GM18517 (cell line): ENCODE measurements around the gene ZNF469.

ENCODE experiments used
- ATAC-seq: cut with Tn5 transposase; IDR thresholded peaks from one replicate; pipeline ENCODE4 v1.9.1; 2021; ENCODE audit warnings: mild to moderate bottlenecking, moderate library complexity; ENCODE audit not compliant: unreplicated experiment

ZNF469 gene

DNA sequence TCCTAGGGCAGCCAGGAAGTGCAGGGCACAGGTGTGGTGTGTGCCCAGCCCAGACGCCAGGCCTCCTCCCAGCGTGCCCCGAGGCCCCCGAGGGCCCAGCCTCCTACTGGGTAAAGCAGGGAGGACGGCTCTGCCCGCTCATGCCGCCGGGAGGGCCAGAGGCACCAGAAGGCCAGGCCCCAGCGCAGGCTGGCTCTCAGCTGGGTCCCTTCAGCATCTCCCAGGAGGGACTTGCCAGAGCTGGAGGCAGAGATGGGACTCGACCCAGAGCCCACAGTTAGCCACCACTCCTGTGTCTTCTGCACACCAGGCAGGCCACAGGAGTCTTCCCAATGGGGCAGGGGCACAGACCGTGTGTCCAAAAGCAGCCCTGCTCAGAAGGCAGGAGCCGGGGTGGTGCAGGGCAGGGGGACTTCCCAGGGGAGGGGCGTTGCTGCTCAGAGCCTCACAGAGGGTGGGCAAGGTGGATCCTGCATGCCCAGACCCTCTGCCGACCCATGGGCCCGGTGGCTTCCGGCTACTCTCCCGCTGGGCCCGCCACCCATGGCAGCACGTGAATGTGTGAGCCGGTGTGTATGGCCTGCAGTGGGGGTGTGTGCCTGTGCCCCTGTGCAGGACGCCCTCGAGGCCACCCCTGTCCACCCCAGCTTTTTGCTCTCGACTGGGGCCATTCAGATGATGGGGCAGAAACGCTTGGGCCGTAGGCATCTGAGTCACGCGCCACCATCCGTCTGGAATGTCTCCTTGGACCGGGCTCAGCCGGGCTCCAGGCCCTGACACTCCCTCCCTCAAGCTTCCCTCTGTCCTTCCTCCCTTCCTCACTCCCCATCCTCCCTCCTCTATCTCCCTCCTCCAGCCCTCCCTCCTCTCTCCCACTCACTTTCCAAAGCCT, 5.7 kb upstream of the ZNF469 start:
- ATAC-seq, result no peak

GRCh38 chr16:88377961-88378360, 4.8 kb upstream of the ZNF469 start:
- no peak for ATAC-seq

GRCh38 chr16:88378401-88378800, 4.4 kb upstream of the ZNF469 start:
- ATAC-seq, result no peak

GRCh38 chr16:88378836-88379693, 3.7 kb upstream of the ZNF469 start:
- no peak for ATAC-seq

- ATAC-seq, result no peak
Measured at GRCh38 chr16:88379694-88380040, 3.1 kb upstream of the ZNF469 start.

- no peak for ATAC-seq
Measured at GRCh38 chr16:88380099-88380498, 2.7 kb upstream of the ZNF469 start.

- ATAC-seq, result no peak
Measured at GRCh38 chr16:88380619-88381018, 2.1 kb upstream of the ZNF469 start.

DNA sequence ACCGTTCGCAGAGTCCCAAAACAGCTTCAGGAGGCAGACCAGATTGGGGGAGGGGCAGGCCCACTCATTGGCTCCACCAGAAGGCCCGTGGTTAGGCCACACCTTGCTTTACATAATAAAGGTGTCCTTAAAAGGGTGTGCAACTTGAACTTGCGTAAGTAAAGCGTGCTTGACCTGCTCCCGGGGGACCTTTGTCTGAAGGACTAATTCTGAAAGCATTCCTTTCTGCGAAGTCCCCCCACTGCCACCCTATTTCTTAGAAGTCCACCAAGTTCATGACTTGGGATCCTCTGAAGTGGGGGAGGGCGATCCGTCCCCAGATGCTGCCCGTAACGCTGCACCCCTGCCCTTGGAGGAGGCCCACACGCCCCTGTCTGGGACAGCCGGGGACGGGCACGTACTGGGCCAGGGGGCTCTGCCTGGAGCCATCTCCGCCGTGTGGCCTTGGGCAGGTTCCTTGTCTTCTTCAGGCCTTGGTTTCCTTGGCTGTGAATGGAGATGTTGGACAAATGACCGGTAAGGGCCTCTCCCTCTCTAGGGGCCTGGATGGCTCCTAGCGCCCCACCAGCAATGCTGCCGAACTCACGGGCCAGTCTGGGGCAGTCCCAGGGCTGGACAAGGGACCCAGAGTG, 823 bp upstream of the ZNF469 start:
- no peak for ATAC-seq

- ATAC-seq, result no peak
Measured at GRCh38 chr16:88383401-88384221, 852 bp downstream of the ZNF469 start.

GRCh38 chr16:88384222-88385111, 1.7 kb downstream of the ZNF469 start:
- no peak for ATAC-seq

DNA sequence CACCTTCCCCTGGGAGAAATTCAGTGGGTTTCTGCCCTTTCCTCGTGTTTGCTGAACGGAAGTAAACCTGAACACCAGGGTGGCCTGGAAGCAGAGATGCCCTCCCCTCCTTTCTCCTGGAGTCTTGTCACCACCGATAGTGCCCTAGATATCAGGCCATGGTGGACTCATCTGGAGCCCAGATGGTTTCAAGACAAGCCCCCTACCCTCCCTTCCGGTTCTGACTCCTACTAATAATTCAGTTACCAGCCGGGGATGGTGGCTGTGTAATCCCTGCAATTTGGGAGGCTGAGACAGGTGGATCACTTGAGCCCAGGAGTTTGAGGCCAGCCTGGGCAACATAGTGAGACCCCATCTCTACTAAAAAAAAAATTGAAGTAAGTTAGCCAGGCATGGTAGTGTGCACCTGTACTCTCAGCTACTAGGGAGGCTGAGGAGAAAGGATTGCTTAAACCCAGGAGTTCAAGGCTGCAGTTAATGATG, 2.4 kb downstream of the ZNF469 start:
- no peak for ATAC-seq

GRCh38 chr16:88385831-88386815, 3.4 kb downstream of the ZNF469 start:
- ATAC-seq, result no peak

GRCh38 chr16:88387180-88387765, 4.5 kb downstream of the ZNF469 start:
- ATAC-seq, result no peak

GRCh38 chr16:88387941-88388627, 5.3 kb downstream of the ZNF469 start:
- no peak for ATAC-seq

GRCh38 chr16:88389191-88389590, 6.4 kb downstream of the ZNF469 start:
- no peak for ATAC-seq

- ATAC-seq, result no peak
Measured at GRCh38 chr16:88389621-88390160, 6.9 kb downstream of the ZNF469 start.

DNA sequence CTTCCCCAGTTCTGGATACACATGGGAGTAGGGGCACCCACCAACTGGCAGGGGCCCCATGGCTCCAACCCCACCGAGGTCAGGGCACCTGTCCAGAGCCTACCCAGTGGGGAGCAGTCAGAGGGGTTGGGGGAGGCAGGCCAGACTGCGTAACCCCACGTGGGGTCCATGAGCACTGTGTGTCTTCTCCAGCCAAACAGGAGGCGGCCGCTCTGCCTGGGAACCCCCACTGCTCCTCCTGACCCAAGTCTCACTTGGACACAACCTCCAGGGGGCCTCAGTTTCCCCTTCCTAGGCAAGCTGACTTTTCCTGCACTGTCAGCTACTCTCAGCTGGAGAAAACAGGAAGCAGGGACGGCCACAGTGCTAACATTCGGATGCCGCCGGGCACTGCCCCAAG, 7.5 kb downstream of the ZNF469 start:
- no peak for ATAC-seq
